GM12878 (cell line): Measurements from ENCODE around the gene RCN1. TPM values are rescaled to one million over a fixed set of nuclear protein-coding genes. Genes with fewer than 3 reads are reported as not detected.

ENCODE experiments used
- ATAC-seq: fragments of 200-7000 bp; cut with Tn5 transposase; 3 replicates; pipeline ENCODE4 v1.9.1; 2020; ENCODE audit warnings: mild to moderate bottlenecking, moderate library complexity
- BruUV-seq: library from RNA; stranded (reverse); fragments of 400-500 nt; replicated peaks from 2 replicates; lab custom pipeline; 2021; lab: Mats Ljungman, UMichigan
- CTCF ChIA-PET: fragments of 300-600 bp; sonication (Branson Sonifier 250); formaldehyde crosslinking; extraction: SDS; loops from one replicate; lab custom pipeline; 2021; ENCODE audit warnings: inconsistent platforms; lab: Yijun Ruan, JAX
- POLR2A ChIA-PET: fragments of 350-600 bp; formaldehyde crosslinking; extraction: SDS; loops from one replicate; lab custom pipeline; 2021; ENCODE audit warnings: inconsistent platforms; lab: Charles Lee
- RAD21 ChIA-PET: fragments of 300-600 bp; sonication (Branson Sonifier 250); formaldehyde crosslinking; loops from one replicate; lab custom pipeline; 2023; ENCODE audit warnings: antibody characterized with exemption; ENCODE audit not compliant: unreplicated experiment; lab: Charles Lee
- SMC1A ChIA-PET: fragments of 300-600 bp; sonication (Branson Sonifier 250); formaldehyde crosslinking; loops from one replicate; lab custom pipeline; 2023; ENCODE audit not compliant: unreplicated experiment, uncharacterized antibody; lab: Charles Lee
- DNase-seq: peaks from one replicate; pipeline ENCODE4 v3.0.0-alpha.2; 2011; ENCODE audit warnings: low read depth, low spot score
- FAIRE-seq: peaks from 3 replicates; lab custom pipeline; 2011; peaks lifted over from hg19 to GRCh38; lab: Jason Lieb, UNC
- H2AFZ ChIP-seq: 2 replicates; pipeline ENCODE4 v1.6.0; 2011; ENCODE audit warnings: low read depth, low read length, control low read depth; ENCODE audit not compliant: control insufficient read depth
- H3K27ac ChIP-seq: 2 replicates; pipeline ENCODE4 v1.5.1; 2011; ENCODE audit warnings: control low read depth; ENCODE audit not compliant: control insufficient read depth, insufficient read depth
- H3K27me3 ChIP-seq, 2 experiments: replicated peaks in 1 of 2; 2 replicates each; pipeline versions ENCODE4 v1.6.0 to v1.6.1; 2011; ENCODE audit warnings: low read length in 1 of 2; ENCODE audit not compliant: control insufficient read depth in 2 of 2, insufficient read depth in 2 of 2
- H3K36me3 ChIP-seq, 2 experiments: 2 replicates each; pipeline ENCODE4 v1.5.1; 2011; ENCODE audit warnings: low read length in 1 of 2; ENCODE audit not compliant: control insufficient read depth in 2 of 2, insufficient read depth in 2 of 2
- H3K4me1 ChIP-seq: 2 replicates; pipeline ENCODE4 v1.6.1; 2011; ENCODE audit warnings: mild to moderate bottlenecking, low read length, moderate library complexity, mixed read lengths; ENCODE audit not compliant: control insufficient read depth, insufficient read depth
- H3K4me2 ChIP-seq: 2 replicates; pipeline ENCODE4 v1.6.0; 2011; ENCODE audit warnings: control low read depth; ENCODE audit not compliant: control insufficient read depth, insufficient read depth
- H3K4me3 ChIP-seq: fragments of 200-600 bp; sonication (generic); 2 replicates; pipeline ENCODE4 v1.5.1; 2016
- H3K79me2 ChIP-seq: 2 replicates; pipeline ENCODE4 v1.6.0; 2011; ENCODE audit warnings: low read length; ENCODE audit not compliant: control insufficient read depth, insufficient read depth
- H3K9ac ChIP-seq: 2 replicates; pipeline ENCODE4 v1.8.0; 2011; ENCODE audit warnings: low read length, control low read depth, mixed read lengths; ENCODE audit not compliant: control insufficient read depth, insufficient read depth
- H3K9me3 ChIP-seq: replicated peaks from 3 replicates; pipeline ENCODE4 v1.5.1; 2011; ENCODE audit warnings: mild to moderate bottlenecking, low read length; ENCODE audit not compliant: control insufficient read depth, insufficient read depth
- H4K20me1 ChIP-seq: 2 replicates; pipeline ENCODE4 v1.6.0; 2011; ENCODE audit not compliant: control insufficient read depth, insufficient read depth
- BCL11A ChIP-seq: IDR thresholded peaks from 2 replicates; pipeline ENCODE4 v1.6.1; 2011; ENCODE audit warnings: low read depth, low read length
- BRCA1 ChIP-seq: IDR thresholded peaks from 2 replicates; pipeline ENCODE4 v1.6.1; 2011; ENCODE audit warnings: low read depth, low read length, improper control_type of control experiment
- CHD2 ChIP-seq: IDR thresholded peaks from 2 replicates; pipeline ENCODE4 v1.6.1; 2011; ENCODE audit warnings: low read depth, low read length, improper control_type of control experiment, borderline replicate concordance
- CREB1 ChIP-seq: IDR thresholded peaks from 2 replicates; pipeline ENCODE4 v1.6.1; 2012; ENCODE audit warnings: low read depth, mild to moderate bottlenecking, inconsistent platforms
- EED ChIP-seq: sonication (generic); IDR thresholded peaks from 2 replicates; pipeline ENCODE4 v1.6.1; 2016; ENCODE audit warnings: antibody characterized with exemption, low read depth
- FOS ChIP-seq: IDR thresholded peaks from 3 replicates; pipeline ENCODE4 v1.6.1; 2011; ENCODE audit warnings: borderline replicate concordance; ENCODE audit not compliant: insufficient read length; ENCODE audit errors: extremely low read depth
- KLF5 ChIP-seq: fragments of 450-650 bp; IDR thresholded peaks from 2 replicates; pipeline ENCODE4 v1.6.1; 2014; ENCODE audit warnings: mild to moderate bottlenecking; ENCODE audit not compliant: partially characterized antibody
- MYB ChIP-seq: fragments of 150-350 bp; IDR thresholded peaks from 2 replicates; pipeline ENCODE4 v1.6.1; 2014; ENCODE audit warnings: mild to moderate bottlenecking, low read depth, low read length, borderline replicate concordance
- MYC ChIP-seq: IDR thresholded peaks from 2 replicates; pipeline ENCODE4 v1.6.1; 2011; ENCODE audit warnings: mild to moderate bottlenecking, low read length, moderate library complexity, inconsistent platforms; ENCODE audit not compliant: insufficient read depth, insufficient replicate concordance, insufficient read length, severe bottlenecking
- NBN ChIP-seq: fragments of 450-650 bp; IDR thresholded peaks from 2 replicates; pipeline ENCODE4 v1.6.1; 2016
- SPI1 ChIP-seq: IDR thresholded peaks from 2 replicates; pipeline ENCODE4 v1.6.1; 2011; ENCODE audit warnings: low read depth, mild to moderate bottlenecking, low read length, moderate library complexity, borderline replicate concordance; ENCODE audit not compliant: insufficient read depth
- SREBF2 ChIP-seq: IDR thresholded peaks from 2 replicates; pipeline ENCODE4 v1.6.1; 2012; ENCODE audit warnings: mild to moderate bottlenecking, low read length
- ZSCAN29 ChIP-seq: fragments of 450-650 bp; IDR thresholded peaks from 2 replicates; pipeline ENCODE4 v1.6.1; 2017; ENCODE audit warnings: mild to moderate bottlenecking, moderate library complexity
- WGBS: methylation state at CpG from one replicate; pipeline ENCODE4 v1.1.6; 2016; ENCODE audit warnings: low lambda C conversion rate; ENCODE audit not compliant: insufficient replicate concordance, insufficient coverage; ENCODE audit errors: missing lambda C conversion rate; 5-methylcytosine and 5-hydroxymethylcytosine counted together
- in situ Hi-C: fragments of 300-500 bp; cut with MboI; formaldehyde crosslinking; loops from 9 replicates; pipeline ENCODE4 v1.14.3; 2018; ENCODE audit warnings: mixed read lengths
- intact Hi-C: fragments of 100-400 bp; cut with micrococcal nuclease; formaldehyde crosslinking; loops from one replicate; pipeline ENCODE4 v1.14.2; 2022; ENCODE audit not compliant: unreplicated experiment
- polyA plus RNA-seq, 11 experiments: library from polyadenylated mRNA; depleted of rRNA in 4 of 11; unstranded in 6 of 11; stranded (reverse) in 5 of 11; fragments of >200 nt; fragmentation: Nextera tagmentation in 4 of 11; fragmentation: Illumina TruSeq in 1 of 11; extraction: Ambion mirVana in 4 of 11; extraction: Trizol in 1 of 11; gene quantifications; 1 replicate in 1 of 11; 2 replicates in 10 of 11; pipeline versions ENCODE4 v1.2.1 to v1.2.3, GENCODE V29; 2011 to 2016; ENCODE audit warnings: inconsistent platforms in 2 of 11, missing spikeins in 2 of 11, low read depth in 1 of 11
- total RNA-seq, 4 experiments: library from RNA; depleted of rRNA in 3 of 4; stranded (reverse); fragments of >200 nt in 3 of 4; fragmentation: Illumina TruSeq in 1 of 4; extraction: Trizol in 1 of 4; gene quantifications; 2 replicates each; pipeline versions ENCODE4 v1.2.1 to v1.2.3, GENCODE V29; 2013 to 2021
- TF ChIP-seq, protein P1 (sequence below): IDR thresholded peaks from 2 replicates; pipeline ENCODE4 v1.6.1; 2012; ENCODE audit warnings: improper control_type of control experiment, low read depth, low read length; ENCODE audit not compliant: insufficient replicate concordance
- TF ChIP-seq, protein P2 (sequence below): fragments of 450-650 bp; IDR thresholded peaks from 2 replicates; pipeline ENCODE4 v1.6.1; 2018; ENCODE audit warnings: mild to moderate bottlenecking, low read depth, moderate library complexity; ENCODE audit not compliant: partially characterized antibody

RCN1 gene
- total and polyA plus RNA-seq, 10 of the 15 experiments (the other 5 are each of a cell fraction or from before 2014, with no cell fraction given), result 17.6 to 76.7 (median 56.4) TPM

DNA sequence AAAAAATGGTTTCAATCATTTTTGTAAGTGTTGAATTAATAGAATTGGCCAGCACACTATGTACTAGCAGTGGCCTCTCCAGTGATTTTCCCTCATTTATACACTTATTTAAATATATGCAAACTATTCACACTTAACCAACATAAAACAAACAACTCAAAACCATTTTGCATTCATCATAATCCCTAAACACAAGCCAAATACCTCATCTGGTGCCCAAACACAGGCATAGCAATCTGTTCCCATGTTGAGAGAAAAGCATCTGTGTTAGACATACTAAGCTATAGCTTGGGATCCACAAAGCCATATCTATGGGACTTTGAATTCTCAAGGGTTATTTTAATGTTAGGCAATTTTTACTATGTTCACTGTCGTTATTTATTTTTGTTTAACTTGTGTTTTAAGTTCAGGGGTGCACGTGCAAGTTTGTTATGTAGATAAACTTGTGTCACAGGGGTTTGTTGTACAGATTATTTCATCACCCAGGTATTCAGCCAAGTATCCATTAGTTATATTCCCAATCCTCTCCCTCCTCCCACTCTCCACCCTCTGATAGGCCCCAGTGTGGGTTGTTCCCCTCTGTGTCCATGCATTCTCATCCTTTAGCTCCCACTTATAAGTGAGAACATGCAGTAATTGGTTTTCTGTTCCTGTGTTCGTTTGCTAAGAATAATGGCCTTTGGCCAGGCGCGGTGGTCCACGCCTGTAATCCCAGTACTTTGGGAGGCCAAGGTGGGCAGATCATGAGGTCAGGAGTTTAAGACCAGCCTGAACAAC lies 31.0 kb upstream of the RCN1 start (continued):
- TF ChIP-seq KLF5, result no peak
- TF ChIP-seq MYC, result no peak
- no peak for TF ChIP-seq FOS
- TF ChIP-seq EED, result no peak

DNA sequence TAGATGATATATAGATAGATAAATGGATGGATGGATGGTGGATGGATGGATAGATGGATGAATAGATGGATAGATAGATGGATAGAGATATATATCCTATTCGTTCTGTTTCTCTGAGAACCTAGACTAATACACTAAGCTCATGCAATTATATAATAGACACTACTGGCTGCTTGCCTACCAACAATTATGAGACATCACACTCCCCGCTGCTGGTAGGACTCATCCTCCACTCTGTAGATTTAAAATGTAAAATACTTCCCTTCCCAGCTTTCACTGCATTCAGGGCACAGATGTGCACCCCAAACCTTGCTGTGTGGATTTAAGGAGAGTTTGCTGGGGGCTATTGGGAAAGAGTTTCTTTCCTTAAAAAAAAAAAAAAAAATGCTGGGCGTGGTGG lies 28.3 kb upstream of the RCN1 start:
- CTCF ChIA-PET, result interaction anchor here (3.4 kb wide), 1 partner anchor 10 kb away, joined by 15 read pairs; no protein-coding TSS in a partner anchor
- in situ Hi-C loops (no loop called here), intact Hi-C loops (no loop called here)
- RAD21 ChIA-PET, result no interaction called here
- SMC1A ChIA-PET, result interaction anchor here (1.3 kb wide), 1 partner anchor 90 kb away, joined by 3 read pairs; no protein-coding TSS in a partner anchor
- 26% methylated on average over 3 of the region's 3 CpGs for WGBS
- H3K27me3 ChIP-seq, result no peaks in the 10 kb centered on the region
- no peak overlapping the region for H3K4me3 ChIP-seq
- H2AFZ ChIP-seq, result no peak overlapping the region
- POLR2A ChIA-PET, result no interaction called here
- H3K4me2 ChIP-seq, result no peak overlapping the region
- no peak overlapping the region for H3K9ac ChIP-seq
- no peaks in the 10 kb centered on the region for H4K20me1 ChIP-seq
- no peaks in the 10 kb centered on the region for H3K36me3 ChIP-seq
- ATAC-seq (no peak), FAIRE-seq (no peak), DNase-seq (no peak)
- no peak overlapping the region for H3K27ac ChIP-seq
- H3K79me2 ChIP-seq, result no peaks in the 10 kb centered on the region
- no peaks in the 10 kb centered on the region for H3K4me1 ChIP-seq
- H3K9me3 ChIP-seq, result no peaks in the 10 kb centered on the region
- no TSS peak for BruUV-seq
- TF ChIP-seq NBN (no peak), ZSCAN29 (no peak), BRCA1 (no peak), CHD2 (no peak), BCL11A (no peak), SREBF2 (no peak), SPI1 (no peak), MYB (no peak), CREB1 (no peak)
- TF ChIP-seq, protein P1, sequence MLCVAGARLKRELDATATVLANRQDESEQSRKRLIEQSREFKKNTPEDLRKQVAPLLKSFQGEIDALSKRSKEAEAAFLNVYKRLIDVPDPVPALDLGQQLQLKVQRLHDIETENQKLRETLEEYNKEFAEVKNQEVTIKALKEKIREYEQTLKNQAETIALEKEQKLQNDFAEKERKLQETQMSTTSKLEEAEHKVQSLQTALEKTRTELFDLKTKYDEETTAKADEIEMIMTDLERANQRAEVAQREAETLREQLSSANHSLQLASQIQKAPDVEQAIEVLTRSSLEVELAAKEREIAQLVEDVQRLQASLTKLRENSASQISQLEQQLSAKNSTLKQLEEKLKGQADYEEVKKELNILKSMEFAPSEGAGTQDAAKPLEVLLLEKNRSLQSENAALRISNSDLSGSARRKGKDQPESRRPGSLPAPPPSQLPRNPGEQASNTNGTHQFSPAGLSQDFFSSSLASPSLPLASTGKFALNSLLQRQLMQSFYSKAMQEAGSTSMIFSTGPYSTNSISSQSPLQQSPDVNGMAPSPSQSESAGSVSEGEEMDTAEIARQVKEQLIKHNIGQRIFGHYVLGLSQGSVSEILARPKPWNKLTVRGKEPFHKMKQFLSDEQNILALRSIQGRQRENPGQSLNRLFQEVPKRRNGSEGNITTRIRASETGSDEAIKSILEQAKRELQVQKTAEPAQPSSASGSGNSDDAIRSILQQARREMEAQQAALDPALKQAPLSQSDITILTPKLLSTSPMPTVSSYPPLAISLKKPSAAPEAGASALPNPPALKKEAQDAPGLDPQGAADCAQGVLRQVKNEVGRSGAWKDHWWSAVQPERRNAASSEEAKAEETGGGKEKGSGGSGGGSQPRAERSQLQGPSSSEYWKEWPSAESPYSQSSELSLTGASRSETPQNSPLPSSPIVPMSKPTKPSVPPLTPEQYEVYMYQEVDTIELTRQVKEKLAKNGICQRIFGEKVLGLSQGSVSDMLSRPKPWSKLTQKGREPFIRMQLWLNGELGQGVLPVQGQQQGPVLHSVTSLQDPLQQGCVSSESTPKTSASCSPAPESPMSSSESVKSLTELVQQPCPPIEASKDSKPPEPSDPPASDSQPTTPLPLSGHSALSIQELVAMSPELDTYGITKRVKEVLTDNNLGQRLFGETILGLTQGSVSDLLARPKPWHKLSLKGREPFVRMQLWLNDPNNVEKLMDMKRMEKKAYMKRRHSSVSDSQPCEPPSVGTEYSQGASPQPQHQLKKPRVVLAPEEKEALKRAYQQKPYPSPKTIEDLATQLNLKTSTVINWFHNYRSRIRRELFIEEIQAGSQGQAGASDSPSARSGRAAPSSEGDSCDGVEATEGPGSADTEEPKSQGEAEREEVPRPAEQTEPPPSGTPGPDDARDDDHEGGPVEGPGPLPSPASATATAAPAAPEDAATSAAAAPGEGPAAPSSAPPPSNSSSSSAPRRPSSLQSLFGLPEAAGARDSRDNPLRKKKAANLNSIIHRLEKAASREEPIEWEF, result no peak
- TF ChIP-seq, protein P2, sequence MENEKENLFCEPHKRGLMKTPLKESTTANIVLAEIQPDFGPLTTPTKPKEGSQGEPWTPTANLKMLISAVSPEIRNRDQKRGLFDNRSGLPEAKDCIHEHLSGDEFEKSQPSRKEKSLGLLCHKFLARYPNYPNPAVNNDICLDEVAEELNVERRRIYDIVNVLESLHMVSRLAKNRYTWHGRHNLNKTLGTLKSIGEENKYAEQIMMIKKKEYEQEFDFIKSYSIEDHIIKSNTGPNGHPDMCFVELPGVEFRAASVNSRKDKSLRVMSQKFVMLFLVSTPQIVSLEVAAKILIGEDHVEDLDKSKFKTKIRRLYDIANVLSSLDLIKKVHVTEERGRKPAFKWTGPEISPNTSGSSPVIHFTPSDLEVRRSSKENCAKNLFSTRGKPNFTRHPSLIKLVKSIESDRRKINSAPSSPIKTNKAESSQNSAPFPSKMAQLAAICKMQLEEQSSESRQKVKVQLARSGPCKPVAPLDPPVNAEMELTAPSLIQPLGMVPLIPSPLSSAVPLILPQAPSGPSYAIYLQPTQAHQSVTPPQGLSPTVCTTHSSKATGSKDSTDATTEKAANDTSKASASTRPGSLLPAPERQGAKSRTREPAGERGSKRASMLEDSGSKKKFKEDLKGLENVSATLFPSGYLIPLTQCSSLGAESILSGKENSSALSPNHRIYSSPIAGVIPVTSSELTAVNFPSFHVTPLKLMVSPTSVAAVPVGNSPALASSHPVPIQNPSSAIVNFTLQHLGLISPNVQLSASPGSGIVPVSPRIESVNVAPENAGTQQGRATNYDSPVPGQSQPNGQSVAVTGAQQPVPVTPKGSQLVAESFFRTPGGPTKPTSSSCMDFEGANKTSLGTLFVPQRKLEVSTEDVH, result no peak
